ENCODE data around the gene HES6. TPM values are rescaled to one million over a fixed set of nuclear protein-coding genes. Genes with fewer than 3 reads are reported as not detected.
A peak's percentile ranks its signal among the peaks of the same experiment; 100 is the strongest.

The HES6 gene
- total RNA-seq, 2 donors from 2014 or later, result 55.6 to 79.5 TPM

DNA sequence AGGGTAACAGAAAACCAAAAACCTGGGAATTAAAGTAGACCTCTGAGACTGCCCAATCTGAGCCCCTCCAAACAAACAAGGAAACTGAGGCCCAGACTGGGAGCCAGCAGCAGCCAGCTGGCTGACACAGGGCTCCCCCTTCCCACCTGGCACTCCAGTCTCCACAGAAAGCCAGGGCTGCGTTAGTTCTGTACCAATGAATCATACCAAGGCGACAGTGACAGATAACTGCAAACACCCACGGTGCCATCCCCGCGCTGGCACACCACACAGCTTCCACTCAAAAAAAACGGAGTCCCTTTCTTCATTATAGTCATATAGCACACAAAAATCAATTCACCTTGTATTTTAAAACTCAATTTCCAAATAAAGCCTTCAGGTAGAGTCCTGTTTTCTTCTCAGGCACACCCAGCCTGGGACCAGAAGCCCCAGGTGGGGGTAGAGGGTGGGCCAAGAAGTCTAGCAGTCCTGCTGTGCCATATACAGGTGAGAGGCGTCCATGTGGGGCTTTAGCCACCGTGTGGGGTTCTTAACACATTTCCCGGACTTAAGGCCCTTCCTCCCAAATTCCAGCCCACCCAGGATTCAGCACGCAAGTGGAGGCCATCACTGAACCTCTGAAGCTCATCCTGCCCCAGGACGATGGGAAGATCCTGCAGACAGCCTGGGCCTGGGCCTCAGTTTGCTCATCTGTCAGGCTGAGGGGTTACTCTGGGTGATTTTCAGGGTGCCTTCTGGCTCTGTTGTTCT lies 47.3 kb upstream of the HES6 start:
- peak overlapping the region; percentile 78 for H3K4me3 ChIP-seq
- DNase-seq, result peak; percentile 55
- no peaks in the 10 kb centered on the region for H3K27me3 ChIP-seq
- intact Hi-C loops (cut with DNase I), result no loop called here
- TF ChIP-seq, protein P1, sequence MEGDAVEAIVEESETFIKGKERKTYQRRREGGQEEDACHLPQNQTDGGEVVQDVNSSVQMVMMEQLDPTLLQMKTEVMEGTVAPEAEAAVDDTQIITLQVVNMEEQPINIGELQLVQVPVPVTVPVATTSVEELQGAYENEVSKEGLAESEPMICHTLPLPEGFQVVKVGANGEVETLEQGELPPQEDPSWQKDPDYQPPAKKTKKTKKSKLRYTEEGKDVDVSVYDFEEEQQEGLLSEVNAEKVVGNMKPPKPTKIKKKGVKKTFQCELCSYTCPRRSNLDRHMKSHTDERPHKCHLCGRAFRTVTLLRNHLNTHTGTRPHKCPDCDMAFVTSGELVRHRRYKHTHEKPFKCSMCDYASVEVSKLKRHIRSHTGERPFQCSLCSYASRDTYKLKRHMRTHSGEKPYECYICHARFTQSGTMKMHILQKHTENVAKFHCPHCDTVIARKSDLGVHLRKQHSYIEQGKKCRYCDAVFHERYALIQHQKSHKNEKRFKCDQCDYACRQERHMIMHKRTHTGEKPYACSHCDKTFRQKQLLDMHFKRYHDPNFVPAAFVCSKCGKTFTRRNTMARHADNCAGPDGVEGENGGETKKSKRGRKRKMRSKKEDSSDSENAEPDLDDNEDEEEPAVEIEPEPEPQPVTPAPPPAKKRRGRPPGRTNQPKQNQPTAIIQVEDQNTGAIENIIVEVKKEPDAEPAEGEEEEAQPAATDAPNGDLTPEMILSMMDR (IDR thresholded peaks at IDR 0.05), result no peak
- peak overlapping the region; percentile 92 for H3K27ac ChIP-seq
- peak overlapping the region; percentile 91 to 99 for H3K9ac ChIP-seq (ENCODE audit: low read depth in 2 of 2, low read length in 2 of 2)
- H3K36me3 ChIP-seq, result no peaks in the 10 kb centered on the region
- peaks cover 13% of the 10 kb centered on the region for H3K4me1 ChIP-seq
- no peaks in the 10 kb centered on the region for H3K9me3 ChIP-seq

DNA sequence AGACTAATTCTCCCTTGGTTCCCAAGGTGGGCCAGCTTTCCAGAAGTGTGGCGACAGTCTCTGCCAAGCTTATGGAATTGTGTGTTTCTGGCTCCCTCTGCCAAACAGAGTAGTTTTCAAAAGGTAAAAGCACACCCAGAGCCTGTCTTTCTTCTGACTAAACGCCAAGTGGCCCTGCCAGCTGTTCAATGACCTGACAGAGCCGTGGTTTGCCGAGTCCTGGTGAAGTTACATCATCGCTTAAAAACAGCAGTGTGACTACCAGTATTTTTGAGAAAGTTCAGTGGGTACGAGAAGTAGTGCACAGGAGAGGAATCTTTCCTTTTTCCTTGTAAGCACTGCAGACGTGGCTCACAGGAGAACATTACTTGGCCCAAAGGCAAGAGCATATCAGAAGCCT lies 46.7 kb upstream of the HES6 start:
- intact Hi-C loops (cut with DNase I), result no loop called here
- H3K4me1 ChIP-seq, result peaks cover 13% of the 10 kb centered on the region
- H3K9ac ChIP-seq (ENCODE audit: low read depth in 2 of 2, low read length in 2 of 2), result peak overlapping the region; percentile 91 to 99
- H3K27ac ChIP-seq, result peak overlapping the region; percentile 92
- no peaks in the 10 kb centered on the region for H3K9me3 ChIP-seq
- H3K27me3 ChIP-seq, result no peaks in the 10 kb centered on the region
- no peak overlapping the region for H3K4me3 ChIP-seq
- H3K36me3 ChIP-seq, result no peaks in the 10 kb centered on the region
- TF ChIP-seq, protein P1 (IDR thresholded peaks at IDR 0.05), result no peak
- DNase-seq, result peak; percentile 72

DNA sequence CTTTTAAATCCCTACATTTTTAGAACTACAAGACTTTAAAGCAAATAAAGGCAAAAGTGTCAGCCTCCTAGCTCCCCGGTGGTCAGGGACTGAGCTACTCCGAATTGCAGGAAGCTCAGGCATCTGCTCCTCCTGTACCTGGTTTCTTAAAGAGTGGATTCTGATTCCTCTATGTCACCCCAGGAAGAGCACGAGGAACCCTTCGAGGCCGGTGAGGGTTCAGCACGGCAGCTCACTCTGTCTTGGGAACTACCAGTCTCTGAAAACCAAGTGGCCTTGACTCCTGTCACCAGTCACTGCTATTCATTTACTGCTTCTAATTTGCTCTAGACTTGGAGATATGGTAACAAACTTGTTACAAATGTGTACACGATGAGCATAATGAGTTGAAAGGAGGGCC lies 46.3 kb upstream of the HES6 start:
- H3K27me3 ChIP-seq, result no peaks in the 10 kb centered on the region
- H3K36me3 ChIP-seq, result no peaks in the 10 kb centered on the region
- H3K9ac ChIP-seq (ENCODE audit: low read depth in 2 of 2, low read length in 2 of 2), result peak overlapping the region; percentile 60 to 99
- peaks cover 14% of the 10 kb centered on the region for H3K4me1 ChIP-seq
- intact Hi-C loops (cut with DNase I), result no loop called here
- H3K4me3 ChIP-seq, result no peak overlapping the region
- no peak for DNase-seq
- no peaks in the 10 kb centered on the region for H3K9me3 ChIP-seq
- peak overlapping the region; percentile 92 for H3K27ac ChIP-seq
- TF ChIP-seq, protein P1 (IDR thresholded peaks at IDR 0.05), result no peak

DNA sequence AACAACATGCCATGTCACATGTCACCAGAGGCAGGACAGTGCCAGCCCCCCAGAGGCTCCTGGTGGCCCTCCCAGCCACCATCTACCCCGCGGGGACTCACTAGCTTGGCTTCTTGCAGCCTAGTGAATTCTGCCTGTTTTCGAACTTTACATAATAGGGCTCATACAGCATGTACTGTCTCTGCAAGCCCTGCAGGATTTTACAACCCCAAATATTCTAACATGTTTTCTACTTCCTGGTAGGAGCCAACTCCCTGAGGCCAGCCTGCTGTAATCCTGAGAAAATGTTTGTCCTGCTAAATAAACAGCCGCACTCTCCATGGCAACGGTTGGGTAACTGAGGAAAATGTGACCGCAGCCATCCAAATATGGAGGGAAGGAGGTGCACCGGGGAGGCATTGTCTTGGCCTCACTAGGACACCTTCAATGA lies 45.8 kb upstream of the HES6 start:
- Histone ChIP-seq H3K9me3 (no peaks in the 10 kb centered on the region), H3K27ac (peak overlapping the region; percentile 92), H3K4me1 (peaks cover 18% of the 10 kb centered on the region), H3K36me3 (no peaks in the 10 kb centered on the region), H3K9ac (ENCODE audit: low read depth in 2 of 2, low read length in 2 of 2) (peak overlapping the region; percentile 61 to 99), H3K27me3 (no peaks in the 10 kb centered on the region), H3K4me3 (no peak overlapping the region)
- peak; percentile 95 for DNase-seq
- TF ChIP-seq, protein P1 (IDR thresholded peaks at IDR 0.05), result no peak
- intact Hi-C loops (cut with DNase I), result no loop called here

DNA sequence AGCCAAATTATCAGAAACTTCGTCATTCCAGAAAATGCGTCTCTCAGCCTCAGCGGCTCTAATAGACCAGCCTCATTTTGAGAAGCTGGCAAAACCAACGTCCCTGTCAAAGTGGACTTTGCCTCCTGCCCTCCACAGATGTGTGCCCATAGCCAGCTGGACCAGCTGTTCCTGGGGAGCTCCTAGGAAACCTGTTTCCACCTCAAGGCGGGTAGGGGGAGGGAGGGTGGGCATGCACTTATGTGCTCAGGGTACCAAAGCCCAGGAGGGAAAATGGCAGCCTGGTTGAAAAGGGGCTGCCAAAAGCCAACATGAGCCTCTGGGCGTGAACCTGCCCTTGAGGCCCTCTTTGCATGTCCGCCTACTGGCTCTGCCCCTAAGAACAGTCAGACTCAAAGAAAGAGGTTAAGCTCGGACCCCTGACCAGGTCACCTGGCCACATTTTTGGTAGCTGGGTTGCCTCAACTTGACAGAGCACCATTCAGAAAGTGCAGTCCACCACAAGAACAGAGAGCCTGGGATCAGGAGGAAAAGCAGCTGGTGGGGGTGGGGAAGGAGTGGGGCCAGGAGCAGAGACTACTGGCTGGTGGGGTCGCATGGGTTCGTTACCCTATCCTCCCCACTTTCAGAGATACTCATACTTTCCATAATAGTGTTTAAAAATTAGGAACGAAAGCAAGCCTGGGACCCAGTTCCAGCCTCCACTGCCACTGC lies 45.1 kb upstream of the HES6 start:
- H3K9ac ChIP-seq (ENCODE audit: low read depth in 2 of 2, low read length in 2 of 2), result peak overlapping the region; percentile 61 to 99
- peak; percentile 64 for DNase-seq
- TF ChIP-seq, protein P1 (IDR thresholded peaks at IDR 0.05), result no peak
- H3K27me3 ChIP-seq, result no peaks in the 10 kb centered on the region
- peak overlapping the region; percentile 92 for H3K27ac ChIP-seq
- peaks cover 25% of the 10 kb centered on the region for H3K4me1 ChIP-seq
- intact Hi-C loops (cut with DNase I), result no loop called here
- H3K4me3 ChIP-seq, result no peak overlapping the region
- no peaks in the 10 kb centered on the region for H3K9me3 ChIP-seq
- no peaks in the 10 kb centered on the region for H3K36me3 ChIP-seq
